OCI-LY3 (cell line): ENCODE data around the gene KCNN2.

Source experiments
- H2AFZ ChIP-seq: fragments of 200-600, 300-600 bp; shearing (Covaris generic); 2 replicates; pipeline ENCODE4 v1.6.0; 2014; ENCODE audit warnings: antibody characterized with exemption, low read depth, low read length
- H3K27ac ChIP-seq: fragments of 200-600, 300-600 bp; sonication (generic); 2 replicates; pipeline ENCODE4 v1.5.1; 2014; ENCODE audit warnings: mild to moderate bottlenecking, low read length, moderate library complexity, mixed read lengths
- H3K27me3 ChIP-seq: fragments of 200-600, 300-600 bp; sonication (generic); 2 replicates; pipeline ENCODE4 v1.6.1; 2014; ENCODE audit warnings: low read depth, low read length, mixed read lengths
- H3K36me3 ChIP-seq: fragments of 200-600, 300-600 bp; sonication (generic); replicated peaks from 2 replicates; pipeline ENCODE3; 2014; ENCODE audit warnings: low read depth, low read length, mixed read lengths
- H3K4me1 ChIP-seq: fragments of 300-600, 200-600 bp; sonication (generic); 2 replicates; pipeline ENCODE4 v1.6.1; 2014; ENCODE audit warnings: low read length, mixed read lengths
- H3K4me2 ChIP-seq: fragments of 200-600, 300-600 bp; sonication (generic); 2 replicates; pipeline ENCODE4 v1.6.1; 2014; ENCODE audit warnings: low read length, mixed read lengths
- H3K4me3 ChIP-seq: fragments of 300-600, 200-600 bp; sonication (generic); 2 replicates; pipeline ENCODE4 v1.5.1; 2014; ENCODE audit warnings: antibody characterized with exemption, mild to moderate bottlenecking, low read length, moderate library complexity
- H3K79me2 ChIP-seq: fragments of 300-600, 200-600 bp; shearing (Covaris generic); 2 replicates; pipeline ENCODE4 v1.6.1; 2014; ENCODE audit warnings: mild to moderate bottlenecking, low read length, mixed read lengths
- H3K9ac ChIP-seq: fragments of 300-600, 200-600 bp; shearing (Covaris generic); 2 replicates; pipeline ENCODE4 v1.6.0; 2014; ENCODE audit warnings: mild to moderate bottlenecking, low read length, moderate library complexity
- H3K9me3 ChIP-seq: fragments of 200-600, 300-600 bp; shearing (Covaris generic); 2 replicates; pipeline ENCODE4 v1.6.1; 2014; ENCODE audit warnings: low read length, mixed read lengths; ENCODE audit not compliant: insufficient read depth
- H4K20me1 ChIP-seq: fragments of 200-600, 300-600 bp; sonication (generic); 2 replicates; pipeline ENCODE4 v1.6.1; 2016; ENCODE audit warnings: low read length, mixed read lengths; ENCODE audit not compliant: insufficient read depth
- EZH2phosphoT487 ChIP-seq: fragments of 200-600 bp; shearing (Covaris generic); IDR thresholded peaks from 2 replicates; pipeline ENCODE4 v1.6.1; 2018; ENCODE audit warnings: antibody characterized with exemption, mixed run types, low read depth
- TF ChIP-seq, protein P1 (sequence below): fragments of 200-600, 300-600 bp; sonication (generic); IDR thresholded peaks from 2 replicates; pipeline ENCODE4 v1.5.1; 2014; ENCODE audit warnings: antibody characterized with exemption, low read length, low read depth

Gene KCNN2

DNA sequence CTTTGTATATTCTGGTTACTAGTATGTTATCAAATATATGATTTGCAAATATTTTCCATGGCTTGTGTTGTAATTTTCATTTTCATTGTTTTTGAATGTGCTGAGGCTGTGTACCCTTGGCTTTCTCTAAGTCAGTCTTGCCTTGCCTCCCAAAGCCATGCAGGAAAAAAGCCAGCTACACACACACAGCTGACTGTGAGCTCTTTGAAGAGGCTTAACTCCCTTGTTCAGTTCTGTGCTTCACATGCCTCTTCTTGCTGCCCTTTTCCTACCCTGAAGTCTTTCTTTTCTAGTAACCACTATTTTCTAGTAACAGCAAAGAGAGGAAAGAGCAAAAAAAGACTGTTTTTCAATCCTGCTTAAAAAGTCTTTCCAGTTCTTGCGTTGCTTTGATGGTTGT lies 53.9 kb downstream of the KCNN2 start:
- Histone ChIP-seq H3K4me1 (peaks cover 19% of the 10 kb centered on the region), H4K20me1 (no peaks in the 10 kb centered on the region), H3K9me3 (no peaks in the 10 kb centered on the region), H2AFZ (no peak overlapping the region), H3K4me3 (no peak overlapping the region), H3K4me2 (no peak overlapping the region), H3K36me3 (no peaks in the 10 kb centered on the region), H3K9ac (no peak overlapping the region), H3K27ac (no peak overlapping the region), H3K79me2 (no peaks in the 10 kb centered on the region), H3K27me3 (no peaks in the 10 kb centered on the region; the same call in 1 of the 2 replicates)
- TF ChIP-seq, protein P1, sequence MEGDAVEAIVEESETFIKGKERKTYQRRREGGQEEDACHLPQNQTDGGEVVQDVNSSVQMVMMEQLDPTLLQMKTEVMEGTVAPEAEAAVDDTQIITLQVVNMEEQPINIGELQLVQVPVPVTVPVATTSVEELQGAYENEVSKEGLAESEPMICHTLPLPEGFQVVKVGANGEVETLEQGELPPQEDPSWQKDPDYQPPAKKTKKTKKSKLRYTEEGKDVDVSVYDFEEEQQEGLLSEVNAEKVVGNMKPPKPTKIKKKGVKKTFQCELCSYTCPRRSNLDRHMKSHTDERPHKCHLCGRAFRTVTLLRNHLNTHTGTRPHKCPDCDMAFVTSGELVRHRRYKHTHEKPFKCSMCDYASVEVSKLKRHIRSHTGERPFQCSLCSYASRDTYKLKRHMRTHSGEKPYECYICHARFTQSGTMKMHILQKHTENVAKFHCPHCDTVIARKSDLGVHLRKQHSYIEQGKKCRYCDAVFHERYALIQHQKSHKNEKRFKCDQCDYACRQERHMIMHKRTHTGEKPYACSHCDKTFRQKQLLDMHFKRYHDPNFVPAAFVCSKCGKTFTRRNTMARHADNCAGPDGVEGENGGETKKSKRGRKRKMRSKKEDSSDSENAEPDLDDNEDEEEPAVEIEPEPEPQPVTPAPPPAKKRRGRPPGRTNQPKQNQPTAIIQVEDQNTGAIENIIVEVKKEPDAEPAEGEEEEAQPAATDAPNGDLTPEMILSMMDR: no peak
- no peak for TF ChIP-seq EZH2phosphoT487

GRCh38 chr5:114416254-114416653 lies 54.4 kb downstream of the KCNN2 start:
- H3K9me3 ChIP-seq: no peaks in the 10 kb centered on the region
- TF ChIP-seq, protein P1: no peak
- TF ChIP-seq EZH2phosphoT487: no peak

GRCh38 chr5:114417519-114417918 lies 55.6 kb downstream of the KCNN2 start:
- no peak overlapping the region for H2AFZ ChIP-seq
- no peak overlapping the region for H3K9ac ChIP-seq
- no peak overlapping the region for H3K4me3 ChIP-seq
- H3K27me3 ChIP-seq: no peaks in the 10 kb centered on the region; the same call in 1 of the 2 replicates
- no peak overlapping the region for H3K4me2 ChIP-seq
- H3K36me3 ChIP-seq: no peaks in the 10 kb centered on the region
- H4K20me1 ChIP-seq: no peaks in the 10 kb centered on the region
- no peaks in the 10 kb centered on the region for H3K79me2 ChIP-seq
- no peak overlapping the region for H3K27ac ChIP-seq
- no peaks in the 10 kb centered on the region for H3K9me3 ChIP-seq
- TF ChIP-seq, protein P1: no peak
- TF ChIP-seq EZH2phosphoT487: no peak
- H3K4me1 ChIP-seq: peaks cover 19% of the 10 kb centered on the region

More at GRCh38 chr5:114416254-114416653, 54.4 kb downstream of the KCNN2 start:
- Histone ChIP-seq H3K27ac (no peak overlapping the region), H2AFZ (no peak overlapping the region), H3K9ac (no peak overlapping the region), H3K36me3 (no peaks in the 10 kb centered on the region), H3K4me3 (no peak overlapping the region), H3K27me3 (no peaks in the 10 kb centered on the region; the same call in 1 of the 2 replicates), H3K79me2 (no peaks in the 10 kb centered on the region), H3K4me2 (no peak overlapping the region), H4K20me1 (no peaks in the 10 kb centered on the region), H3K4me1 (peaks cover 19% of the 10 kb centered on the region)

DNA sequence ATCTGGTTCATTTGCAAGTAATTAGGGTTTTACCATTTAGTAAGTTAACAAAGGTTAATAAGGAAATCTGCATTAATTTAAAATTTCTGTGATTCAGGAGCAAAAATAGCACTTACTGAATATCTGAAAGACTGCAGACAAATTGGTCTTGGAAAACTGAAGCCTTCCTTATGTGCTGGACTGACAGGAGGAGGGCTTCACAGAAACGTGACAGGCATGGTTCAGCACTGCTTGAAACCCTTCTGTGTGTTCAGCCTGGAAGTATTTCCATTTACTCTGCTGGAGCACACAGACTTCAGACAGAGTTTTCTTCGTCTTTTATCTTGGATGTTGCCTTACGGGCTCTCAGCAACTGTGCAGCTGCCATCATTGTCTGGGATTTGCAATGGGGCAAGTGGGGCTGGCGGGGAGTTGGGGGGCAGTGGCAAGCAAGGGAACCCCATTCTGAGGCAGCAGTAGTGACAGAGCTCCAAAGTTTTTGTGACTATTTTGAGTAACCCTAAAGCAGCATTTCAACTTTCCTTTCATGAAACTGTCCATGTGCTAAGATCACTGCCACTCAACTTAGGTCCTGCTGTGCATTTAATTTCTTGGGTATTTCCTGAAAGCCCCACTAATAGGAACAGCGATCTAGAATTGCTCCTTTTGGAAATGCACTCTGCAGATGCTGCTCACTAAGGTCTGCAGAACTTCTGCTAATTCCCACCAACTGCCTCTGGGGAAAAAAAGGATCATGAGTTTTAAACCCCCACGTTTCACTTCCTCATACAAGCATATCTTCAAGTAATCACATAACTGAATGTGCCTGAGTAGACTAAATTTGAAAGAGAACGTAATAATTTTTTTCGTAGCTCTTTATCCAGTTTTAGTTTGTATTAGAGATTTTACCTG lies 56.6 kb downstream of the KCNN2 start:
- no peak overlapping the region for H3K27ac ChIP-seq

More for the DNA sequence above, 56.6 kb downstream of the KCNN2 start:
- Histone ChIP-seq H3K36me3 (no peaks in the 10 kb centered on the region), H4K20me1 (no peaks in the 10 kb centered on the region), H3K4me3 (peak overlapping the region; percentile 41), H2AFZ (no peak overlapping the region), H3K4me2 (peak overlapping the region; percentile 65), H3K27me3 (no peaks in the 10 kb centered on the region; the same call in 1 of the 2 replicates), H3K9ac (no peak overlapping the region), H3K79me2 (no peaks in the 10 kb centered on the region), H3K4me1 (peaks cover 19% of the 10 kb centered on the region), H3K9me3 (no peaks in the 10 kb centered on the region)
- no peak for TF ChIP-seq EZH2phosphoT487
- TF ChIP-seq, protein P1: no peak
